Islet of Langerhans (tissue), 1 donor: ENCODE measurements around the gene NOTCH3.

Experiments used
- FAIRE-seq: peaks from one replicate; lab custom pipeline; 2011; peaks lifted over from hg19 to GRCh38; lab: Jason Lieb, UNC

Gene NOTCH3

GRCh38 chr19:15122331-15123030 lies 78.3 kb downstream of the NOTCH3 start:
- FAIRE-seq = no peak

DNA sequence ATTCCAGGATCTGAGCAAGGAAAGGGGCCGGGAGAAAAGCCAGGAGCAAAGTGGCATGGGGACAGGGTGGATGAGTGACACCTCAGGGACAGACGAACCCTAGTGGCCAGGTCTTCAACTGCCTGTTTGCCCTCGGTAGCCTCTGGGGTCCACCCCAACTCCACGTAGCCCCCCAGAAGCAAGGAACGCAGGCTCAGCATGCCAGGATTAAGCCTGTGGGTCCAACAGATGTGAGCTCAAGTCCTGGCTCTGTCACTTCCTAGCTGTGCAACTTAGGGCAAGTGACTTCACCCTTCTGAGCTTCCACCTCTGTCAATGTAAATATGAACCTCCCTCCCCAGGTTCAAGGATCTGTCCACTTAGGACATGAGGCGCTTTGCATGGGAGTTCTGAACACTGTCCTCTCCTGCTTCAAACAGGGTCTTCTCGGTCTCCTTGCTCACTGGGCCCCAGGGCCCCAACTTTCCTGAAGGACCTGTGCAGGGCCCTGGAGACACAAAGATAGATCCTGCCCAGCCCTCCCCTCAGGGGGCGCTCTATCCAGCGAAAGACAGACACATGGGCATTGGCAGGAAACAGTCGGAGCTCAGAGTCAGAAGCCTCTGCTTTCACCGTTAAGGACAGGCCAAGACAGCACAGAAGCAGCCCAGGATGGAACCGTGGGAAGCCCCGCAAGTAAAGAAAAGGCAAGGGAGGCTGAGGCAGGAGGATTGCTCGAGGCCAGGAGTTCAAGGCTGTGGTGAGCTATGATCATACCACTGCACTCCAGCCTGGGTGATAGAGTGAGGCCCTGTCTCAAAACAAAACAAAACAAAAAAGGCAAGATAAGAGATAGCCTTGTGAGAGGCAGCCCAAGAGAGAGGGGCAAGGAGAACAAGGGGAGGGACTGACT lies 80.4 kb downstream of the NOTCH3 start:
- FAIRE-seq = no peak

DNA sequence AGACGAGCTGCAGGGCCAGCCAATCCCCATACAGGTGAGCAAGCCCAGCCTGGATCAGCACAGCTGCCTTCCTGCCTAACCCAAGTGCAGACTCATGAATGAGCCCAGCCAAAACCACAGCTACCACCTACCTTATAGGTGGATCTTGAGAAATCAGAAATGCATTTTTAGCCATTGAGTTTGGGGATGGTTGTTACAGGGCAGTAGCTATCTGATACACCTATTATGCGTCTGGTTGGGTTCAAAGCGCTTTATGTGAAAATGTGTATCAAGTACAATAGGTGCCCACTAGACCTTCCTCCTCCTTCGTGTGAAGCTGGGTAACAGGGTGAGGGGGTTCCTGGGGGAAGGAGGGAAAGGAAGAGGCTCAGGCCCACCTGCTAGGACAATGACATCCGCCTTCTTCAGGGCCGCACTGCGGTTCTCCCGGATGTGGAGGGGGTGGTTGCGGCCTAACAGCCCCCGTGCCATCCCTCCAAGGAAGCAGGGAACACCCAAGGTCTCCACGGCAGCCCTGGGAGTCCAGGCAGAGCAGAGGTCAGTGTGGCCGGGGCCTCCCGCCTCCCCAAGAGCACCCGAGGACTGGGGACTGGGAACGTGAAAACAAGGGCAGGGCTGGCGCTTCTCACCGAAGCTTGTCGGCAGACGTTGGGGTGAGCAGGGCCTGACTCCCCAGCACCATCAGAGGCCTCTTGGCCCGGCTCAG lies 81.9 kb downstream of the NOTCH3 start:
- FAIRE-seq = no peak

DNA sequence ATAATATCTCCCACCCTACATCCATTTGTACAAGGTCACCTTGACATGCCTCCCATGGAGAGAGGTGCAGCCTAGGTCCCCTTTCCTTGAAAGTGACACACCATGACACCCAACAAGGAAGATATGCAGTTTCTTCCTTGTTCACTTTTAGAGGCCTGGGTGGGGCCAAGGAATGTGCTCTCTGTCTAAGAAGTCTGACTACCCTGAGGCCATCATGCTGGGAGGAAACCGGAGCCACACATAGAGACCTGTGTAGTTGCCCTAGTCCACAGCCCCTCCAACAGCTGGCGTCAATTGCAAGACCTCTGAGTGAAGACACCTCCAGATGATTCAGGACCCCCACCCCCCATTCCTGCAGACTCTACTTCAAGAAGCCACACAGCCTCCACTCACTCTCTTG lies 82.5 kb downstream of the NOTCH3 start:
- FAIRE-seq = no peak

DNA sequence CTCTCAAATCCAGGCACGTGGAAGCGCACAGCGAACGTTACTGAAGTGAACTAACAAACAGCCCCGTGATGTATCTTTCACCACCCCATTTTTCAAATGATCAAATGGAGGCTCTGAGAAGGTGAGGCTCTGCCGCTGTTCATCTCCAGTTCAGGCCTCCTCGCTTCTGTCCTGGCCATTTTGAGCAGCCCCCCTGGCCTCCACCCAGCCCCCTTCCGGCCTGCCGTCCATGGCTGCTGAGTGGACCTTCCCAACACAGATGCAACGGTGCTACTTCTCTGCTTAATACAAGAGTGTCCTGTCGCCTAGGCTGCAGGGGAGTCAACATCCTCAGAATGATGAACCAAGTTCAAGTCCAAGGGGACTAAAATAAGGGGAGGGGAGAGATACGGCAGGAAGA lies 83.9 kb downstream of the NOTCH3 start:
- FAIRE-seq = no peak

- no peak for FAIRE-seq
Measured at GRCh38 chr19:15115762-15116615, 84.8 kb downstream of the NOTCH3 start.

DNA sequence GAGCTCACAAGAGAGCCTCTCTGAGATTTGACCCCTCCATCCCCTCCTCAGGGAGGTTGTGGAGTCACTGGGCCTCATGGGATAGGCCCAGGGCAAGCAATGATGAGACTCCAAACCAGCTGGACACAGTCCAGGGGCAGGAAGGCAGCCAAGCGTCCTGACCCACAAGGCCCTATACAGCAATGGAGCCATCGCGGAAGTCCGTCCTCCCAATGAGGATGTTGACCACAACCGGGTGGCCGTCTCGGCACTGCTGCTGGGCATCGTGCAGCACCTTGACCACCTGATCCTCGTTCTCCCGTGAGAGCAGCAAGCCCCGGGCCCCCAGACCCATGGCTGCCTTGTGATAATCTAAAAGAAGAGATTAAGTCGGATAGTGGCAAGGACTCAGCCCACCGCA lies 85.7 kb downstream of the NOTCH3 start:
- no peak for FAIRE-seq

DNA sequence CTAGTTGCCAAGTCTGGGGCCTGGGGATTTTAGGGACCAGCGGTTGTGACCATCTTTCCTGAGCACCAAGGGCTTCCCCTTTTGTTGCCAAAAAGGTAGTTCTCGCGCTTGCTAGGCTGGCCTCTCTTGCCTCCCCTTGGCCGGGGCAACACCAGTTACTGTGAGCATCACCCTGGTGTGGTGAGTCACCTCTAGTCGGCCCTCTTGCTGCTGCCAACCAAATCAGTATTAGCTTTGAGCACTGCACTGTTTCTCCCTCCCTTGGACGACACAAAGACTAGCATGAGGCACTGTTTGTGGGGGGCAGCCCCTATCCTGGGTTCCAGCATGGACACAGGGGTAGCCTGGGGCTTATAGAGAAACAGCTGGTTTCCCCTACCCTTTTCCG lies 86.6 kb downstream of the NOTCH3 start:
- FAIRE-seq = no peak

- no peak for FAIRE-seq
Measured at GRCh38 chr19:15113245-15114152, 87.3 kb downstream of the NOTCH3 start.

- FAIRE-seq = no peak
Measured at GRCh38 chr19:15112385-15112784, 88.4 kb downstream of the NOTCH3 start.

DNA sequence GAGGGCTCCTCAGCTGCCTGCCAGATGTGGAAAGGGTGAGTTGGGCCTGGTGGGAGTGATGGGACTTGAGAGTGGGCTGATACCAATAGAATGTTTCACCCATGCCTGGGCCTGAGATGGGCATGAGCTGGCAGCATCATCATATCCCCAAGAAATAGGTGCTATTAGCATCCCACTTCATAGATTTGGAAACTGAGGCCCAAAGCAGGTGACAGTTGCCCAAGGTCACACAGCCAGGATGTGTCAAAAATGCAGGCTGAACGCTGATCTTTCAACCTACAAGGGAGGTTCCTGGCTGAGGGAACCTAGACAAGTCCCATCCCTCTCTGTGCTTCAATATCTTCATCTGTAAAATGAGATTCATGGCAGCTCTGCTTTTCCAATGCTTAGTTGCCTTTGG lies 89.0 kb downstream of the NOTCH3 start:
- FAIRE-seq = no peak

DNA sequence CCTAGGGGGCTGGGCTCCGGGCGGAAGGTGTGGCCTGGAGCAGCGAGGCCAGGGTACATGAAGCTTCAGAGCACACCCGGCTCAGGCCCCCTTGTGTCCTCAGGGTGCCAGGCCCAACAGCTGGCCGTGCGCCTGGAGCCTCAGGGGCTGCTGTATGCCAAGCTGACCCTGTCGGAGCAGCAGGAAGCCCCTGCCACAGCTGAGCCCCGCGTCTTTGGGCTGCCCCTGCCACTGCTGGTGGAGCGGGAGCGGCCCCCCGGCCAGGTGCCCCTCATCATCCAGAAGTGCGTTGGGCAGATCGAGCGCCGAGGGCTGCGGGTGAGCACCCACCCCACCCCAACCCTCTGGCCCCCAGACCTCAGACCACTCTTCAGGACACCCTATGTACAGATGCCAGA lies 90.4 kb downstream of the NOTCH3 start:
- no peak for FAIRE-seq

DNA sequence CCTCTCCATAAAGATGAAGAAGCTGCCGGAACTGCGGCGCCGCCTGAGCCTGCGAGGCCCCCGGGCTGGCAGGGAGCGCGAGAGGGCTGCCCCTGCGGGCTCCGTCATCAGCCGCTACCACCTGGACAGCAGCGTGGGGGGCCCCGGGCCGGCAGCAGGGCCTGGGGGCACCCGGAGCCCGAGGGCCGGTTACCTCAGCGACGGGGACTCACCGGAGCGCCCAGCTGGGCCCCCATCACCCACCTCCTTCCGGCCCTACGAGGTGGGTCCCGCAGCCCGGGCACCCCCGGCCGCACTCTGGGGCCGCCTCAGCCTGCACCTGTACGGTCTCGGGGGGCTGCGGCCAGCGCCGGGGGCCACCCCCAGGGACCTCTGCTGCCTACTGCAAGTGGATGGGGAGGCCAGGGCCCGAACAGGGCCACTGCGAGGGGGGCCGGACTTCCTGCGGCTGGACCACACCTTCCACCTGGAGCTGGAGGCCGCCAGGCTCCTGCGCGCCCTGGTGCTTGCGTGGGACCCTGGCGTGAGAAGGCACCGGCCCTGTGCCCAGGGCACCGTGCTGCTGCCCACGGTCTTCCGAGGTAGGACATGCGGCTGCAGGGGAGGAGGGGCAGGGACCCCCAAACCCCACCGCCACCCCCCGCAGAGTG lies 90.9 kb downstream of the NOTCH3 start:
- no peak for FAIRE-seq
